Measurements from ENCODE around the gene AHRR.

AHRR gene

GRCh38 chr5:346229-346935 lies 24.9 kb downstream of the AHRR start:
- TF ChIP-seq PKNOX1 (IDR thresholded peaks at IDR 0.05): no peak
- TF ChIP-seq CTBP1 (IDR thresholded peaks at IDR 0.05; ENCODE audit: borderline replicate concordance): no peak
- no peak for TF ChIP-seq L3MBTL2 (conservative IDR thresholded peaks at IDR 0.05)
- no peak for TF ChIP-seq SUZ12 (IDR thresholded peaks at IDR 0.05)
- no peak for TF ChIP-seq FOXK2 (IDR thresholded peaks at IDR 0.05)
- TF ChIP-seq LEF1 (IDR thresholded peaks at IDR 0.05; ENCODE audit: borderline replicate concordance): no peak
- no peak for TF ChIP-seq TARDBP (IDR thresholded peaks at IDR 0.05)
- peak; percentile 3 for DNase-seq (ENCODE audit: extremely low spot score)
- ChIA-PET CTCF (interaction anchor here (0.6 to 1.0 kb wide), 3 partner anchors 29 to 163 kb away, joined by 3 to 4 read pairs (median 4); no protein-coding TSS in a partner anchor), POLR2A (interaction anchor here (0.9 to 1.1 kb wide), 3 partner anchors 25 to 68 kb away, joined by 3 to 6 read pairs (median 3); partner anchors contain the start of gene AHRR)

- DNase-seq (ENCODE audit: extremely low spot score): peak; percentile 5
- ChIA-PET CTCF (interaction anchor here (0.7 kb wide), 1 partner anchor 1296 kb away, joined by 6 read pairs; no protein-coding TSS in a partner anchor), POLR2A (interaction anchor here (1.4 kb wide), 2 partner anchors 27 to 545 kb away, joined by 3 to 4 read pairs; partner anchors contain the start of genes AHRR, BRD9 and TRIP13)
- TF ChIP-seq PKNOX1 (IDR thresholded peaks at IDR 0.05) (no peak), TARDBP (IDR thresholded peaks at IDR 0.05) (no peak), FOXK2 (IDR thresholded peaks at IDR 0.05) (no peak), ELF4 (IDR thresholded peaks at IDR 0.05) (no peak), ZNF384 (IDR thresholded peaks at IDR 0.05) (no peak), NFRKB (IDR thresholded peaks at IDR 0.05) (no peak), HDGF (IDR thresholded peaks at IDR 0.05; ENCODE audit: borderline replicate concordance) (no peak), CTBP1 (IDR thresholded peaks at IDR 0.05; ENCODE audit: borderline replicate concordance) (no peak), SUZ12 (IDR thresholded peaks at IDR 0.05) (no peak)
Measured at GRCh38 chr5:347712-348284, 26.3 kb downstream of the AHRR start.

- peak; percentile 6 for DNase-seq (ENCODE audit: extremely low spot score)
- TF ChIP-seq PKNOX1 (IDR thresholded peaks at IDR 0.05): no peak
- ChIA-PET POLR2A (interaction anchor here (1.4 kb wide), 2 partner anchors 27 to 544 kb away, joined by 3 to 4 read pairs; partner anchors contain the start of genes AHRR, BRD9 and TRIP13), CTCF (interaction anchor here (0.7 kb wide), 1 partner anchor 1295 kb away, joined by 6 read pairs; no protein-coding TSS in a partner anchor)
Measured at GRCh38 chr5:348726-349125, 27.2 kb downstream of the AHRR start.

DNA sequence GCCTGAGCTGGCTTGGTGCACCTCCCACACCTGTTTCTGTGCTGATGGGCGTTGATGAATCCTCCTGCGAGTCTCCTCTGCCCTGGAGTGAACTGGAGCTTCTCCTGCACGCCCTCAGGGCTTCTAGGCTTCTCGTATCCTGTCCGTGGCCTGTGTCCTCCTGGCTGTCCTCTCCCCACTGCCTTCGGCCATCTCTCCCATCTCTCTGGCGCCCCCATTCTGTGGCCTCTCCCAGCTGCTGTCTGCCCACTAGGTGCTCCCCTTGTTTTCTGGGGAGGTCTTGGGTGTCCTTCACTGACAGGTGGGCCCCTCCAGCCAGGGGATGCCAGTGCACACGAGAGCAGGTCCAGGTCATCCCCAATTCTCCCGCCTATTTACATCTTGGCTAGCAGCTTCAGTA lies 28.8 kb downstream of the AHRR start:
- CTCF ChIA-PET: interaction anchor here (0.6 to 1.4 kb wide), 5 partner anchors 10 to 78 kb away, joined by 3 to 5 read pairs (median 3); partner anchors contain the start of gene AHRR
- peak; percentile 10 for DNase-seq (ENCODE audit: extremely low spot score)
- POLR2A ChIA-PET: no interaction called here
- TF ChIP-seq NFRKB (IDR thresholded peaks at IDR 0.05): no peak
- TF ChIP-seq CTBP1 (IDR thresholded peaks at IDR 0.05; ENCODE audit: borderline replicate concordance): no peak
- TF ChIP-seq ZNF384 (IDR thresholded peaks at IDR 0.05): no peak
- TF ChIP-seq ELF4 (IDR thresholded peaks at IDR 0.05): no peak
- TF ChIP-seq FOXK2 (IDR thresholded peaks at IDR 0.05): no peak
- TF ChIP-seq BHLHE40 (IDR thresholded peaks at IDR 0.05; ENCODE audit: borderline replicate concordance): no peak
- TF ChIP-seq LEF1 (IDR thresholded peaks at IDR 0.05; ENCODE audit: borderline replicate concordance): no peak
- no peak for TF ChIP-seq SP1 (IDR thresholded peaks at IDR 0.05)
- TF ChIP-seq TARDBP (IDR thresholded peaks at IDR 0.05): no peak
- no peak for TF ChIP-seq ARNT (IDR thresholded peaks at IDR 0.05)
- TF ChIP-seq L3MBTL2 (conservative IDR thresholded peaks at IDR 0.05): no peak
- TF ChIP-seq PKNOX1 (IDR thresholded peaks at IDR 0.05): no peak
- no peak for TF ChIP-seq FOXM1 (IDR thresholded peaks at IDR 0.05; ENCODE audit: borderline replicate concordance)
- no peak for TF ChIP-seq HDGF (IDR thresholded peaks at IDR 0.05; ENCODE audit: borderline replicate concordance)
- TF ChIP-seq FOXA1 (IDR thresholded peaks at IDR 0.05): no peak

- ChIA-PET CTCF (interaction anchor here (1.4 kb wide), 1 partner anchor 30 kb away, joined by 4 read pairs; the partner anchor contains the start of gene AHRR), POLR2A (no interaction called here)
- DNase-seq (ENCODE audit: extremely low spot score): no peak
- TF ChIP-seq L3MBTL2 (conservative IDR thresholded peaks at IDR 0.05): no peak
- TF ChIP-seq TARDBP (IDR thresholded peaks at IDR 0.05): no peak
- TF ChIP-seq NFRKB (IDR thresholded peaks at IDR 0.05): no peak
- no peak for TF ChIP-seq BHLHE40 (IDR thresholded peaks at IDR 0.05; ENCODE audit: borderline replicate concordance)
- TF ChIP-seq CTBP1 (IDR thresholded peaks at IDR 0.05; ENCODE audit: borderline replicate concordance): no peak
- no peak for TF ChIP-seq SUZ12 (IDR thresholded peaks at IDR 0.05)
- TF ChIP-seq FOXA1 (IDR thresholded peaks at IDR 0.05): no peak
- TF ChIP-seq HDGF (IDR thresholded peaks at IDR 0.05; ENCODE audit: borderline replicate concordance): no peak
- no peak for TF ChIP-seq ARNT (IDR thresholded peaks at IDR 0.05)
- no peak for TF ChIP-seq SP1 (IDR thresholded peaks at IDR 0.05)
- no peak; the same call in 1 of the 2 replicates for TF ChIP-seq PKNOX1 (IDR thresholded peaks at IDR 0.05)
- TF ChIP-seq LEF1 (IDR thresholded peaks at IDR 0.05; ENCODE audit: borderline replicate concordance): no peak
- TF ChIP-seq FOXM1 (IDR thresholded peaks at IDR 0.05; ENCODE audit: borderline replicate concordance): no peak
- no peak for TF ChIP-seq ZNF384 (IDR thresholded peaks at IDR 0.05)
- no peak for TF ChIP-seq FOXK2 (IDR thresholded peaks at IDR 0.05)
- no peak for TF ChIP-seq ELF4 (IDR thresholded peaks at IDR 0.05)
Measured at GRCh38 chr5:351084-351920, 29.8 kb downstream of the AHRR start.
